ENCODE measurements around the gene LASP1NB.

DNA sequence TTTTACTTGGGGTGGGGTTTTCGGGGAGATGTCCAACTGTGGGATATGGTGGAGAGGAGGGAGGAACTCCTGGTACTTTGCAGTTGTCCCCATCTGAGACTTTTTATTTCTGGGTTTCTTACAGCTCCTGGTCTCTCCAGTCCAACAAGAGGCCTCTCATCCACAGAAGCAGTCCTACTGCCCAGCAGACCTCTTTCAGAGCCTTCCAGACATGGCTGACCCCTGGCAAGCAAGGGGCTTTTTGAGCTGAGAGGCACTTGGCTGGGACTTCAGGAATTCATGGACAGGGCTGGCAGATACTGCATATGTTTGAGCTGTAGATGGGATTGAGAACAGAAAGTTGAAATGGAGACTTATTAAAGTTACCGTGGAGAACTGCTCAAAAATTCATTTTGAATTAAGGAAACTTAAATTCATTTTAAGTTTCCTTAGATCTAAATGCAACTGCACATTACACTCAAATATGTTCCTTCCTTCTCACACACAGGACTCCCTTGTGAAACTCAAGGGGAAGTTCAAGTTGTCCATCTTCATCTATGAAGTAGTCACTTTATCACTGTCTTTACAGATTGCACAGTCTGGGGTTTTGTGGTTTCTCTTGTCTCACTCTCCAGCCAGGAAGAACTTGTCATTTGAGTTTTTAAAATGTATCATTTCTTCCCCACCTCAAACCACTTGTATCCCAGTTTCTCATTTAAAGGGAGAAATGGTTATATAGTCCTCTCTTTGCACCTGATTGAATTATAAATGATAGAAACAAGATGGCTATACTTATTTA is 1.1 kb downstream of the LASP1NB start:
- TF ChIP-seq, protein P1, sequence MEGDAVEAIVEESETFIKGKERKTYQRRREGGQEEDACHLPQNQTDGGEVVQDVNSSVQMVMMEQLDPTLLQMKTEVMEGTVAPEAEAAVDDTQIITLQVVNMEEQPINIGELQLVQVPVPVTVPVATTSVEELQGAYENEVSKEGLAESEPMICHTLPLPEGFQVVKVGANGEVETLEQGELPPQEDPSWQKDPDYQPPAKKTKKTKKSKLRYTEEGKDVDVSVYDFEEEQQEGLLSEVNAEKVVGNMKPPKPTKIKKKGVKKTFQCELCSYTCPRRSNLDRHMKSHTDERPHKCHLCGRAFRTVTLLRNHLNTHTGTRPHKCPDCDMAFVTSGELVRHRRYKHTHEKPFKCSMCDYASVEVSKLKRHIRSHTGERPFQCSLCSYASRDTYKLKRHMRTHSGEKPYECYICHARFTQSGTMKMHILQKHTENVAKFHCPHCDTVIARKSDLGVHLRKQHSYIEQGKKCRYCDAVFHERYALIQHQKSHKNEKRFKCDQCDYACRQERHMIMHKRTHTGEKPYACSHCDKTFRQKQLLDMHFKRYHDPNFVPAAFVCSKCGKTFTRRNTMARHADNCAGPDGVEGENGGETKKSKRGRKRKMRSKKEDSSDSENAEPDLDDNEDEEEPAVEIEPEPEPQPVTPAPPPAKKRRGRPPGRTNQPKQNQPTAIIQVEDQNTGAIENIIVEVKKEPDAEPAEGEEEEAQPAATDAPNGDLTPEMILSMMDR (IDR thresholded peaks at IDR 0.05), result no peak
- no peak for TF ChIP-seq POLR2AphosphoS5 (IDR thresholded peaks at IDR 0.05)

Measured in prostate gland (tissue), 2 donors.